Endodermal cell (in vitro differentiated cells): ENCODE data around the gene GRID1. TPM values are rescaled to one million over a fixed set of nuclear protein-coding genes. Genes with fewer than 3 reads are reported as not detected.

Experiments
- DNase-seq: peaks from one replicate; pipeline ENCODE4 v3.0.0-alpha.2; 2017
- H3K27ac ChIP-seq: 2 replicates; pipeline ENCODE4 v1.5.1; 2013; ENCODE audit warnings: mild to moderate bottlenecking, low read depth, low read length, moderate library complexity
- H3K27me3 ChIP-seq: 2 replicates; pipeline ENCODE4 v1.6.1; 2013; ENCODE audit warnings: mild to moderate bottlenecking, low read length, moderate library complexity; ENCODE audit not compliant: insufficient read depth, control insufficient read depth, poor library complexity, severe bottlenecking
- H3K36me3 ChIP-seq: 2 replicates; pipeline ENCODE4 v1.7.0; 2013; ENCODE audit warnings: mild to moderate bottlenecking, low read length, moderate library complexity; ENCODE audit not compliant: control insufficient read depth, insufficient read depth
- H3K4me1 ChIP-seq: one replicate; pipeline ENCODE4 v1.7.0; 2013; ENCODE audit warnings: low read length; ENCODE audit not compliant: control insufficient read depth, insufficient read depth
- H3K4me3 ChIP-seq: 2 replicates; pipeline ENCODE4 v1.5.1; 2013; ENCODE audit warnings: mild to moderate bottlenecking, low read length, moderate library complexity
- H3K9ac ChIP-seq: 2 replicates; pipeline ENCODE4 v1.6.1; 2013; ENCODE audit warnings: mild to moderate bottlenecking, low read length, moderate library complexity; ENCODE audit not compliant: poor library complexity, severe bottlenecking; ENCODE audit errors: extremely low read depth
- H3K9me3 ChIP-seq: 2 replicates; pipeline ENCODE4 v1.6.1; 2013; ENCODE audit warnings: mild to moderate bottlenecking, low read length, moderate library complexity; ENCODE audit not compliant: control insufficient read depth
- H3K27ac Mint-ChIP-seq: 2 replicates; pipeline ENCODE4 v1.8.0; 2020; ENCODE audit warnings: mixed read lengths
- H3K27me3 Mint-ChIP-seq: 2 replicates; pipeline ENCODE4 v1.8.0; 2021; ENCODE audit warnings: mild to moderate bottlenecking, mixed read lengths; ENCODE audit not compliant: insufficient read depth
- H3K36me3 Mint-ChIP-seq: 2 replicates; pipeline ENCODE4 v1.8.0; 2020; ENCODE audit warnings: low read depth, mixed read lengths
- H3K4me1 Mint-ChIP-seq: 2 replicates; pipeline ENCODE4 v1.8.0; 2020; ENCODE audit warnings: mixed read lengths
- H3K4me3 Mint-ChIP-seq: 2 replicates; pipeline ENCODE4 v1.8.0; 2020; ENCODE audit warnings: mild to moderate bottlenecking, moderate library complexity, mixed read lengths
- H3K9me3 Mint-ChIP-seq: 2 replicates; pipeline ENCODE4 v1.8.0; 2020; ENCODE audit warnings: mild to moderate bottlenecking, mixed read lengths
- CTCF ChIP-seq: fragments of 200-600 bp; sonication (generic); conservative IDR thresholded peaks from 2 replicates; pipeline ENCODE4 v1.5.0; 2021; ENCODE audit warnings: antibody characterized with exemption, mild to moderate bottlenecking
- WGBS, 2 experiments: methylation state at CpG; one replicate each; pipeline versions ENCODE4 v1.1.5 to v1.1.7; 2013; ENCODE audit warnings: missing lambda C conversion rate in 2 of 2, mixed read lengths in 1 of 2; ENCODE audit not compliant: insufficient coverage in 1 of 2, insufficient read length in 1 of 2; 5-methylcytosine and 5-hydroxymethylcytosine counted together
- total RNA-seq, 2 donors: library from RNA; stranded (reverse); fragmentation: NEBNext Ultra II Directional in 1 of 2; extraction: Animal tissue kit (Norgen Biotek cat#: 25700) in 1 of 2; gene quantifications; 2 replicates in 1 of 2; 3 replicates in 1 of 2; pipeline ENCODE4 v1.2.1, GENCODE V29; 2021

The GRID1 gene
- total RNA-seq, 2 donors from 2014 or later = 0.13 to 0.53 TPM

GRCh38 chr10:86250399-86250798 is 116.2 kb downstream of the GRID1 start:
- TF ChIP-seq CTCF = no peak
- H3K27ac Mint-ChIP-seq = no peak overlapping the region
- H3K4me1 ChIP-seq = peaks cover 10% of the 10 kb centered on the region
- no peak overlapping the region for H3K27ac ChIP-seq
- peaks cover 29% of the 10 kb centered on the region for H3K4me1 Mint-ChIP-seq
- DNase-seq = no peak
- no peak overlapping the region for H3K9ac ChIP-seq
- H3K9me3 Mint-ChIP-seq = peaks cover 11% of the 10 kb centered on the region
- no peak overlapping the region for H3K4me3 ChIP-seq
- WGBS, 2 experiments = 87 to 93% methylated on average over 3 to 15 of the region's 15 CpGs
- H3K9me3 ChIP-seq = no peaks in the 10 kb centered on the region
- no peaks in the 10 kb centered on the region for H3K36me3 Mint-ChIP-seq
- no peak overlapping the region for H3K4me3 Mint-ChIP-seq
- H3K36me3 ChIP-seq = no peaks in the 10 kb centered on the region
- peaks cover 2% of the 10 kb centered on the region for H3K27me3 Mint-ChIP-seq
- no peaks in the 10 kb centered on the region for H3K27me3 ChIP-seq

- peaks cover 27% of the 10 kb centered on the region for H3K4me1 Mint-ChIP-seq
- no peak overlapping the region for H3K27ac Mint-ChIP-seq
- H3K27me3 Mint-ChIP-seq = peaks cover 2% of the 10 kb centered on the region
- Histone ChIP-seq H3K36me3 (no peaks in the 10 kb centered on the region), H3K9ac (no peak overlapping the region), H3K27ac (no peak overlapping the region), H3K27me3 (no peaks in the 10 kb centered on the region), H3K9me3 (no peaks in the 10 kb centered on the region), H3K4me3 (no peak overlapping the region), H3K4me1 (peaks cover 10% of the 10 kb centered on the region)
- peaks cover 11% of the 10 kb centered on the region for H3K9me3 Mint-ChIP-seq
- H3K36me3 Mint-ChIP-seq = no peaks in the 10 kb centered on the region
- no peak for DNase-seq
- H3K4me3 Mint-ChIP-seq = no peak overlapping the region
- no peak for TF ChIP-seq CTCF
These were observed 116.8 kb downstream of the GRID1 start for GRCh38 chr10:86249794-86250193.

GRCh38 chr10:86248062-86248461 is 118.5 kb downstream of the GRID1 start:
- Histone ChIP-seq H3K9me3 (no peaks in the 10 kb centered on the region), H3K36me3 (no peaks in the 10 kb centered on the region), H3K9ac (no peak overlapping the region), H3K27ac (no peak overlapping the region), H3K4me1 (peaks cover 9% of the 10 kb centered on the region), H3K4me3 (no peak overlapping the region), H3K27me3 (no peaks in the 10 kb centered on the region)
- H3K36me3 Mint-ChIP-seq = no peaks in the 10 kb centered on the region
- H3K4me3 Mint-ChIP-seq = no peak overlapping the region
- peaks cover 2% of the 10 kb centered on the region for H3K27me3 Mint-ChIP-seq
- no peak for TF ChIP-seq CTCF
- WGBS, 2 experiments = 81 to 83% methylated on average over 1 to 4 of the region's 5 CpGs
- H3K9me3 Mint-ChIP-seq = peaks cover 11% of the 10 kb centered on the region
- DNase-seq = no peak
- H3K27ac Mint-ChIP-seq = no peak overlapping the region
- H3K4me1 Mint-ChIP-seq = peaks cover 15% of the 10 kb centered on the region
